ENCODE data around the gene TPBGL. TPM values are rescaled to one million over a fixed set of nuclear protein-coding genes. Genes with fewer than 3 reads are reported as not detected.

The TPBGL gene
- polyA plus RNA-seq, 1 of the 3 experiments (the other 2 are of a cell fraction), result 0.03 TPM

DNA sequence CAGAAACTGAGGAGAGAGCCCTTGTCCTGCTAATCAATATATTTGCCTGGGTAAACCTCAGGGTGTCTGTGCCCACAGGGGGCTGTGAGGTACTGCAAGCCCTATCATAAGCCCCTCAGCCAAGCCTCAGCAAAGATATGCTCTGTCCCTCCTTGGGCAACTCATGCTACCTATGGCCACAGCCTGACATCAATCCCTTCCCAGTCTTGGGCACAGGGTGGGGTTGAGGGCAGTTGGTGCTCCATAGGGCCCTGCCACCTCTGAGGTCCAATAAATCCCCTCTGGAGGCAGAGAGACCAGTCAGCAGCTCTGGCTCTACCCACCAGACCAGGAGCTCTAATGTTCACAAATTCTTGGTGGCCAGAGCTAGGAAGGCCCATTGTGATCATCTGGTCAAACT is 23.8 kb downstream of the TPBGL start:
- Histone ChIP-seq H3K27me3 (ENCODE audit: insufficient read depth) (no peaks in the 10 kb centered on the region), H3K9me2 (no peaks in the 10 kb centered on the region), H4K20me1 (ENCODE audit: insufficient read depth) (no peaks in the 10 kb centered on the region), H3F3A (replicated peaks; ENCODE audit: insufficient read depth) (no peaks in the 10 kb centered on the region), H2AFZ (ENCODE audit: low read depth) (no peak overlapping the region), H3K4me3 (ENCODE audit: low read depth in 2 of 2, low read length in 1 of 2) (no peak overlapping the region), H3K4me2 (no peak overlapping the region), H3K36me3 (replicated peaks in 1 of 2; ENCODE audit: control insufficient read depth in 1 of 2, insufficient read depth in 2 of 2, low read length in 1 of 2) (no peaks in the 10 kb centered on the region), H3K9ac (no peak overlapping the region), H3K27ac (ENCODE audit: low read depth in 2 of 2, low read length in 1 of 2) (no peak overlapping the region), H3K9me3 (no peaks in the 10 kb centered on the region), H3K4me1 (ENCODE audit: control insufficient read depth in 1 of 2, insufficient read depth in 2 of 2, low read depth in 1 of 2, low read length in 1 of 2) (peaks cover 0 to 12% of the 10 kb centered on the region in 2 experiments; a peak in 1 of 4 replicates), H3K79me2 (ENCODE audit: insufficient read depth) (no peaks in the 10 kb centered on the region)
- no peak for DNase-seq
- TF ChIP-seq FOXM1 (IDR thresholded peaks at IDR 0.05; ENCODE audit: low read depth), result no peak
- TF ChIP-seq, protein P1, sequence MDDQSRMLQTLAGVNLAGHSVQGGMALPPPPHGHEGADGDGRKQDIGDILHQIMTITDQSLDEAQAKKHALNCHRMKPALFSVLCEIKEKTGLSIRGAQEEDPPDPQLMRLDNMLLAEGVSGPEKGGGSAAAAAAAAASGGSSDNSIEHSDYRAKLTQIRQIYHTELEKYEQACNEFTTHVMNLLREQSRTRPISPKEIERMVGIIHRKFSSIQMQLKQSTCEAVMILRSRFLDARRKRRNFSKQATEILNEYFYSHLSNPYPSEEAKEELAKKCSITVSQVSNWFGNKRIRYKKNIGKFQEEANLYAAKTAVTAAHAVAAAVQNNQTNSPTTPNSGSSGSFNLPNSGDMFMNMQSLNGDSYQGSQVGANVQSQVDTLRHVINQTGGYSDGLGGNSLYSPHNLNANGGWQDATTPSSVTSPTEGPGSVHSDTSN (IDR thresholded peaks at IDR 0.05), result no peak
- TF ChIP-seq, protein P2, sequence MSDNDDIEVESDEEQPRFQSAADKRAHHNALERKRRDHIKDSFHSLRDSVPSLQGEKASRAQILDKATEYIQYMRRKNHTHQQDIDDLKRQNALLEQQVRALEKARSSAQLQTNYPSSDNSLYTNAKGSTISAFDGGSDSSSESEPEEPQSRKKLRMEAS (IDR thresholded peaks at IDR 0.05; ENCODE audit: low read depth), result no peak
- TF ChIP-seq MEF2A (IDR thresholded peaks at IDR 0.05; ENCODE audit: borderline replicate concordance, low read depth), result no peak
- TF ChIP-seq JUND (IDR thresholded peaks at IDR 0.05), result no peak
- no peak for TF ChIP-seq TAF1 (IDR thresholded peaks at IDR 0.05; ENCODE audit: borderline replicate concordance, low read depth, low read length)
- TF ChIP-seq, protein P3, sequence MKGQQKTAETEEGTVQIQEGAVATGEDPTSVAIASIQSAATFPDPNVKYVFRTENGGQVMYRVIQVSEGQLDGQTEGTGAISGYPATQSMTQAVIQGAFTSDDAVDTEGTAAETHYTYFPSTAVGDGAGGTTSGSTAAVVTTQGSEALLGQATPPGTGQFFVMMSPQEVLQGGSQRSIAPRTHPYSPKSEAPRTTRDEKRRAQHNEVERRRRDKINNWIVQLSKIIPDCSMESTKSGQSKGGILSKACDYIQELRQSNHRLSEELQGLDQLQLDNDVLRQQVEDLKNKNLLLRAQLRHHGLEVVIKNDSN (IDR thresholded peaks at IDR 0.05; ENCODE audit: borderline replicate concordance, low read depth), result no peak
- TF ChIP-seq CHD2 (IDR thresholded peaks at IDR 0.05; ENCODE audit: low read length, partially characterized antibody), result no peak
- TF ChIP-seq NRF1 (IDR thresholded peaks at IDR 0.05; ENCODE audit: low read depth, low read length), result no peak
- TF ChIP-seq, protein P4, sequence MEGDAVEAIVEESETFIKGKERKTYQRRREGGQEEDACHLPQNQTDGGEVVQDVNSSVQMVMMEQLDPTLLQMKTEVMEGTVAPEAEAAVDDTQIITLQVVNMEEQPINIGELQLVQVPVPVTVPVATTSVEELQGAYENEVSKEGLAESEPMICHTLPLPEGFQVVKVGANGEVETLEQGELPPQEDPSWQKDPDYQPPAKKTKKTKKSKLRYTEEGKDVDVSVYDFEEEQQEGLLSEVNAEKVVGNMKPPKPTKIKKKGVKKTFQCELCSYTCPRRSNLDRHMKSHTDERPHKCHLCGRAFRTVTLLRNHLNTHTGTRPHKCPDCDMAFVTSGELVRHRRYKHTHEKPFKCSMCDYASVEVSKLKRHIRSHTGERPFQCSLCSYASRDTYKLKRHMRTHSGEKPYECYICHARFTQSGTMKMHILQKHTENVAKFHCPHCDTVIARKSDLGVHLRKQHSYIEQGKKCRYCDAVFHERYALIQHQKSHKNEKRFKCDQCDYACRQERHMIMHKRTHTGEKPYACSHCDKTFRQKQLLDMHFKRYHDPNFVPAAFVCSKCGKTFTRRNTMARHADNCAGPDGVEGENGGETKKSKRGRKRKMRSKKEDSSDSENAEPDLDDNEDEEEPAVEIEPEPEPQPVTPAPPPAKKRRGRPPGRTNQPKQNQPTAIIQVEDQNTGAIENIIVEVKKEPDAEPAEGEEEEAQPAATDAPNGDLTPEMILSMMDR (IDR thresholded peaks at IDR 0.05), result no peak
- ChIA-PET POLR2A (no interaction called here), CTCF (interaction anchor here (1.1 to 3.2 kb wide), 7 partner anchors 16 to 124 kb away, joined by 3 to 13 read pairs (median 6); partner anchors contain the start of gene TPBGL)

DNA sequence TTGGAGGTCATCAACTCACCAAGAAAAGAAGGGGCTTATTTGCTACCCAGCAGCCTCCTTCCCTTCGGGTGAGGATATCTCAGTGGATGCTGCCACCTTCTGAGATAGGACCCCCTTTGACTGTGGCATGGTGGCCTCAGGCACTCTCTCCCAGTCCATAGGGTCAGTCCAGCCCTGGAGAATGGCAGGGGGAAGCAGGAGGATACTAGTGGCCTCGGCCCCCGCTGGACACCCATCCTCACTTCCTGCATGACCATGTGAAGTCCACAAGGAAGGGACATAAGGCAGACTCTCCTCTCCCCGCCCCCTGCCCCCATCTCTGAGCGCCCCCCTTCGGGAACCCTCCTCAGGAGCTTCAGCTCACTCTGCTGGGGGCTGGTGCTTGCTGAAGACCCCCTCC is 24.4 kb downstream of the TPBGL start:
- H2AFZ ChIP-seq (ENCODE audit: low read depth), result no peak overlapping the region
- no peaks in the 10 kb centered on the region for H3K79me2 ChIP-seq (ENCODE audit: insufficient read depth)
- no peak overlapping the region for H3K27ac ChIP-seq (ENCODE audit: low read depth in 2 of 2, low read length in 1 of 2)
- H3K9me3 ChIP-seq, result no peaks in the 10 kb centered on the region
- H3K9me2 ChIP-seq, result no peaks in the 10 kb centered on the region
- ChIA-PET POLR2A (no interaction called here), CTCF (interaction anchor here (0.8 to 3.2 kb wide), 9 partner anchors 15 to 234 kb away, joined by 3 to 13 read pairs (median 6); partner anchors contain the start of gene TPBGL)
- no peaks in the 10 kb centered on the region for H3K36me3 ChIP-seq (replicated peaks in 1 of 2; ENCODE audit: control insufficient read depth in 1 of 2, insufficient read depth in 2 of 2, low read length in 1 of 2)
- H3K27me3 ChIP-seq (ENCODE audit: insufficient read depth), result no peaks in the 10 kb centered on the region
- TF ChIP-seq SMC3 (IDR thresholded peaks at IDR 0.05; ENCODE audit: low read depth, low read length), result no peak
- TF ChIP-seq SIN3A (IDR thresholded peaks at IDR 0.05; ENCODE audit: borderline replicate concordance, low read depth, low read length), result no peak
- TF ChIP-seq MEF2A (IDR thresholded peaks at IDR 0.05; ENCODE audit: borderline replicate concordance, low read depth), result no peak
- no peak for TF ChIP-seq CHD2 (IDR thresholded peaks at IDR 0.05; ENCODE audit: low read length, partially characterized antibody)
- no peak for TF ChIP-seq RFX5 (IDR thresholded peaks at IDR 0.05; ENCODE audit: low read length)
- no peak for TF ChIP-seq TEAD4 (IDR thresholded peaks at IDR 0.05; ENCODE audit: borderline replicate concordance, insufficient read depth)
- no peak for TF ChIP-seq FOXM1 (IDR thresholded peaks at IDR 0.05; ENCODE audit: low read depth)
- TF ChIP-seq, protein P5, sequence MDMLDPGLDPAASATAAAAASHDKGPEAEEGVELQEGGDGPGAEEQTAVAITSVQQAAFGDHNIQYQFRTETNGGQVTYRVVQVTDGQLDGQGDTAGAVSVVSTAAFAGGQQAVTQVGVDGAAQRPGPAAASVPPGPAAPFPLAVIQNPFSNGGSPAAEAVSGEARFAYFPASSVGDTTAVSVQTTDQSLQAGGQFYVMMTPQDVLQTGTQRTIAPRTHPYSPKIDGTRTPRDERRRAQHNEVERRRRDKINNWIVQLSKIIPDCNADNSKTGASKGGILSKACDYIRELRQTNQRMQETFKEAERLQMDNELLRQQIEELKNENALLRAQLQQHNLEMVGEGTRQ (IDR thresholded peaks at IDR 0.05; ENCODE audit: borderline replicate concordance, low read depth, low read length), result no peak
- TF ChIP-seq FOXJ3 (CRISPR knock-in tag; IDR thresholded peaks at IDR 0.05), result no peak
- TF ChIP-seq, protein P2 (IDR thresholded peaks at IDR 0.05; ENCODE audit: low read depth), result no peak
- TF ChIP-seq EZH2phosphoT487 (IDR thresholded peaks at IDR 0.05; ENCODE audit: borderline replicate concordance, low read depth), result no peak
- no peak for TF ChIP-seq YY1 (IDR thresholded peaks at IDR 0.05; ENCODE audit: low read depth)
- no peak for TF ChIP-seq RXRA (IDR thresholded peaks at IDR 0.05; ENCODE audit: borderline replicate concordance, low read depth)
- no peak for TF ChIP-seq JUND (IDR thresholded peaks at IDR 0.05)
- no peak for TF ChIP-seq TAF1 (IDR thresholded peaks at IDR 0.05; ENCODE audit: borderline replicate concordance, low read depth, low read length)
- no peak for TF ChIP-seq MXI1 (IDR thresholded peaks at IDR 0.05; ENCODE audit: low read depth, low read length)
- TF ChIP-seq NFIC (IDR thresholded peaks at IDR 0.05; ENCODE audit: borderline replicate concordance), result no peak
- TF ChIP-seq RCOR1 (IDR thresholded peaks at IDR 0.05; ENCODE audit: low read length), result no peak
- no peak for TF ChIP-seq GATA2 (CRISPR knock-in tag; IDR thresholded peaks at IDR 0.05)
- no peaks in the 10 kb centered on the region for H4K20me1 ChIP-seq (ENCODE audit: insufficient read depth)
- 75% methylated on average over 5 of the region's 6 CpGs for WGBS (ENCODE audit: low lambda C conversion rate)
- H3F3A ChIP-seq (replicated peaks; ENCODE audit: insufficient read depth), result no peaks in the 10 kb centered on the region
- H3K4me1 ChIP-seq (ENCODE audit: control insufficient read depth in 1 of 2, insufficient read depth in 2 of 2, low read depth in 1 of 2, low read length in 1 of 2), result peaks cover 0 to 12% of the 10 kb centered on the region in 2 experiments; a peak in 1 of 4 replicates
- H3K9ac ChIP-seq, result no peak overlapping the region
- H3K4me2 ChIP-seq, result no peak overlapping the region
- no peak overlapping the region for H3K4me3 ChIP-seq (ENCODE audit: low read depth in 2 of 2, low read length in 1 of 2)
- DNase-seq, result no peak
